ENCODE results near the gene UBQLN4. TPM values are rescaled to one million over a fixed set of nuclear protein-coding genes. Genes with fewer than 3 reads are reported as not detected.
A peak's percentile ranks its signal among the peaks of the same experiment; 100 is the strongest.

The UBQLN4 gene
- total RNA-seq, 2 donors from 2014 or later: 14.6 to 25.9 TPM

DNA sequence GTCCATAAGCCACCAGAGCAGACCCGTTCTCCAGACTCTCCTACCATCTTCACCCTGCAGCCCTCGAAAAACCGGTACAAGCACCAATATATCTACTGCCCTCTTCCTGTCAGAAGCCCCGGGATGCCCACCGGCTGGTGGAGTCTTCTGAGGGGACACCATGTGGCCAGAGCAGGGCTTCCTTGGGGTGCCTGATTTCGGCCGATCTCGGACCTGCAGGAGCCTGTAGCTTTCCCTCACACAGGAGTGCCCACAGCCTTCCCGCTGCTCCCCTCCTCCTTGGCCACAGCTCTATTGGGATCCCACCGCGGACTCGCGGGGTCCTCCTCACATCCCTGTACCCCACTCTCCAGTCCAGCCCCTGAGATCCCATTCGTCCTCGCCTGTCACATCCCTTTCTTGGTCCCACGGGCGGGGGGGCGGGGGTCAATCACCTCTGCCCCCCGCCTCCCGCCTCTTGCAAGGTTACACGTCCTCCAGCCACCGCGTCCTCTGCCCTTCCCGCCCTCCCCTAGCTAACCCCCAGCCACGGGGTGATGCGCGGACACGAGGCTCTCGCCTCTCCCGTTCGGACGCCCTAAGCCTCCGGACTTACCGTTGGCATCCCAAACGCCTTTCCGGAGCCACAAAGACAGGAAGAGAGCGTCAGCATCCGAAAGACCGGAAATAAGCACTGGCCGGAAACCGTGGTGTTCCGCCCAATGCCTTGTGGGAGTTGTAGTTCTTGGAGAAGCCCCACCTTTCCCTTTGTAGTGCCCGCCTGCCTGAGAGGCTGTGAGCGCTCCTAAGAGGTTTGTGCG, 33.1 kb downstream of the UBQLN4 start, which contains the start of gene SSR2:
Gene SSR2 (minus strand): TSS at position 659 of the 800 bp plus-strand sequence. CDS start 784 bp downstream, outside the sequence.
- peak; percentile 94 for DNase-seq (ENCODE audit: low spot score)
- Histone ChIP-seq H3K4me3 (peak within 1 kb of the TSS; percentile 90 to 96), H3K36me3 (peaks cover 26% of the 10 kb centered on the region), H3K27me3 (no peaks in the 10 kb centered on the region), H3K9me3 (no peaks in the 10 kb centered on the region), H3K4me1 (peaks cover 0 to 16% of the 10 kb centered on the region in 2 donors), H3K27ac (peak within 1 kb of the TSS; percentile 87 to 91)
- TF ChIP-seq, protein P1, sequence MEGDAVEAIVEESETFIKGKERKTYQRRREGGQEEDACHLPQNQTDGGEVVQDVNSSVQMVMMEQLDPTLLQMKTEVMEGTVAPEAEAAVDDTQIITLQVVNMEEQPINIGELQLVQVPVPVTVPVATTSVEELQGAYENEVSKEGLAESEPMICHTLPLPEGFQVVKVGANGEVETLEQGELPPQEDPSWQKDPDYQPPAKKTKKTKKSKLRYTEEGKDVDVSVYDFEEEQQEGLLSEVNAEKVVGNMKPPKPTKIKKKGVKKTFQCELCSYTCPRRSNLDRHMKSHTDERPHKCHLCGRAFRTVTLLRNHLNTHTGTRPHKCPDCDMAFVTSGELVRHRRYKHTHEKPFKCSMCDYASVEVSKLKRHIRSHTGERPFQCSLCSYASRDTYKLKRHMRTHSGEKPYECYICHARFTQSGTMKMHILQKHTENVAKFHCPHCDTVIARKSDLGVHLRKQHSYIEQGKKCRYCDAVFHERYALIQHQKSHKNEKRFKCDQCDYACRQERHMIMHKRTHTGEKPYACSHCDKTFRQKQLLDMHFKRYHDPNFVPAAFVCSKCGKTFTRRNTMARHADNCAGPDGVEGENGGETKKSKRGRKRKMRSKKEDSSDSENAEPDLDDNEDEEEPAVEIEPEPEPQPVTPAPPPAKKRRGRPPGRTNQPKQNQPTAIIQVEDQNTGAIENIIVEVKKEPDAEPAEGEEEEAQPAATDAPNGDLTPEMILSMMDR (IDR thresholded peaks at IDR 0.05): no peak

DNA sequence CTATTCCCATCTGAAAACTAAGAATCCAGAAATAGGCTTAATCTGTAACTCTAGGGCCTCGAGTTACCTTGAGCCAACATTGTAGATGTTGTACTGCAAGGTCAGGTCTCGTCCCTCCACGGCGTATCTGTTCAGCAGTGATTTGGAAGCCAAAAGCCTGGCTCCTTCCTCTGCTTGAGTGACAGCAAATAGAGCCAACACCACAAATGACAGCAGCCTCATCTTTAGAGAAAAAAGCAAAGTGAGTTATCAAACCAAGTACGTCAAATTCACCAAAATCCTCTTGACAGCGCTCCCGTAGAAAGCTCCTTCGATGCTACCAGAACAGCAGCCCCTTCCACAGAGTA, 33.7 kb downstream of the UBQLN4 start:
- Histone ChIP-seq H3K27me3 (no peaks in the 10 kb centered on the region), H3K27ac (peak overlapping the region; percentile 87 to 91), H3K4me3 (peak overlapping the region; percentile 90 to 96), H3K36me3 (peaks cover 29% of the 10 kb centered on the region), H3K4me1 (peaks cover 0 to 16% of the 10 kb centered on the region in 2 donors), H3K9me3 (no peaks in the 10 kb centered on the region)
- TF ChIP-seq, protein P1 (IDR thresholded peaks at IDR 0.05): no peak
- DNase-seq (ENCODE audit: low spot score): no peak

DNA sequence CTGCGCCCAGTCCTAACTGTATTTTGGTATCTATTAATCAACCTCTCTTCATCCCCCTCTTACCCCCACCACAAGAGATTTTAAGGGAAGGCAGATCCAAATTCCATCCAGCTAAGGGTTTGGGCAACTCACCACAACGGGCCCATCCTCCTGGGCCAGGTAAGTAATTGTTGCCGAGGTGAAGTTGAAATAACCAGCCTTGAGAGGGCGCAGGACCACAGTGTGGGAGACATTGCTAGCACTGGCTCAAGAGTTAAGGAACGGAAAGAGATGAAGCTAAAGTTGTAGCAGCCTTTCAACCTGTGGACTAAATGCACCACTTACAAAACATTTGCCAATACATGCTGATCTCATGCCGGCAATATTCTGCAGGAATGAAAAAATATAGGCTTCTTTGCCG, 38.8 kb downstream of the UBQLN4 start:
- Histone ChIP-seq H3K36me3 (peaks cover 79% of the 10 kb centered on the region), H3K27ac (no peak overlapping the region), H3K9me3 (no peaks in the 10 kb centered on the region), H3K27me3 (no peaks in the 10 kb centered on the region), H3K4me1 (peaks cover 0 to 7% of the 10 kb centered on the region in 2 donors), H3K4me3 (no peak overlapping the region)
- TF ChIP-seq, protein P1 (IDR thresholded peaks at IDR 0.05): no peak
- no peak for DNase-seq (ENCODE audit: low spot score)

DNA sequence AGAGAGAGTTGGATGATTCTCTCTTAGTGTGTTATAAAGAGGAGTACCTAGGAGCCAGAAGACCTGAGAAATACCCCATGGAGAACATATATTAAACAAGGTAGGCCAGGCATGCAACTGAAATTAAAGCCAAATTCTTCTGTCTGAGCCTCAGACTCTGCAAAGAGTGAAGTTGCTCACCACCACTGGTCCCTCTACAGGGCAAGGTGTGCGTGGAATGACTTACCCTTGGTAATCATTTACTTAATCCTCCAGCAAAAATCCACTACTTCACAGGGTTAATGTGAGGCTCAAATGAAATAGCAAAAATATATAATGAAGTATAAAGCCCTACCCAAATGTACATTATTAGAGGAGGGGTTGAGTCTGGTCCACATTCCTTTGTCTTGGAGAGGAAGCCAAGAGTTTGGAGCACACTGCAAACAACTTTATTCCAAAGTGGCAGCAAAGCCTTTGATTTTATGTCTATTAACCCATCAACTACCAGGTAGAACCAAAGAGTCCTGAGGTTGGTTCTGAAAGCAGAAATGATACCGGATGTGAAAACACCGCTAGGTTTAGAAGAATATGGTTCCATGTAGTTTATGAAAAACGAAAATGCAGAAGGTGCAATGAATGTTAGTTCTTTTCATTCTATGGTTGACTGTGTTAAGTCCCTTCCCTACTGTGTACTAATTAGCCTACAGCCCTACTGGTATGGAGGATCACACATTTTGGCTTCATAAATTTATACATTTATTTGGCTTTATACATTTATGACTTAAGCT, 41.4 kb downstream of the UBQLN4 start:
- H3K27ac ChIP-seq: no peak overlapping the region
- H3K27me3 ChIP-seq: no peaks in the 10 kb centered on the region
- no peaks in the 10 kb centered on the region for H3K4me1 ChIP-seq
- H3K9me3 ChIP-seq: no peaks in the 10 kb centered on the region
- H3K36me3 ChIP-seq: peaks cover 79% of the 10 kb centered on the region
- H3K4me3 ChIP-seq: no peak overlapping the region
- no peak for DNase-seq (ENCODE audit: low spot score)
- TF ChIP-seq, protein P1 (IDR thresholded peaks at IDR 0.05): no peak

DNA sequence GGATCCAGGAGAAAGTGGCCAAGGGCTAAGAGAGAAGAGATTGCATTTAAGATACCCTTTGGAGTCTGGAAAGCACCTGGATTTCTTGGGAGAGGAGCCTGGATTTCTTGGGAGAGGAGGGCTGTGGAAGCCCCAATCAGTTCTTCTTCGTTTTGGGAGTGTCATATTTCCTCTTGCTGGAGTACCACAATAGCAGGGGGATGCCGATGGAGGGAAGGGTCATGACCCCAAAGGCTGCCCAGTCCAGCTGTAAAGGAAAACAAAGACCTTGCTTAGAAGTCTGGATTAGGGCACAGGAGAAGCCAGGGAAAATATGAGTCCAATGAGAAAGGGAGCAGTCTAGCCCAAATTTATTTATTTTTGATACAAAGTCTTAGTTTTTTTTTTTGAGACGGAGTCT, 44.2 kb downstream of the UBQLN4 start:
- no peaks in the 10 kb centered on the region for H3K27me3 ChIP-seq
- peaks cover 61% of the 10 kb centered on the region for H3K36me3 ChIP-seq
- H3K4me1 ChIP-seq: no peaks in the 10 kb centered on the region
- H3K27ac ChIP-seq: no peak overlapping the region
- H3K9me3 ChIP-seq: no peaks in the 10 kb centered on the region
- H3K4me3 ChIP-seq: no peak overlapping the region
- DNase-seq (ENCODE audit: low spot score): no peak
- TF ChIP-seq, protein P1 (IDR thresholded peaks at IDR 0.05): no peak
